ENCODE measurements around the gene SELENBP1.

DNA sequence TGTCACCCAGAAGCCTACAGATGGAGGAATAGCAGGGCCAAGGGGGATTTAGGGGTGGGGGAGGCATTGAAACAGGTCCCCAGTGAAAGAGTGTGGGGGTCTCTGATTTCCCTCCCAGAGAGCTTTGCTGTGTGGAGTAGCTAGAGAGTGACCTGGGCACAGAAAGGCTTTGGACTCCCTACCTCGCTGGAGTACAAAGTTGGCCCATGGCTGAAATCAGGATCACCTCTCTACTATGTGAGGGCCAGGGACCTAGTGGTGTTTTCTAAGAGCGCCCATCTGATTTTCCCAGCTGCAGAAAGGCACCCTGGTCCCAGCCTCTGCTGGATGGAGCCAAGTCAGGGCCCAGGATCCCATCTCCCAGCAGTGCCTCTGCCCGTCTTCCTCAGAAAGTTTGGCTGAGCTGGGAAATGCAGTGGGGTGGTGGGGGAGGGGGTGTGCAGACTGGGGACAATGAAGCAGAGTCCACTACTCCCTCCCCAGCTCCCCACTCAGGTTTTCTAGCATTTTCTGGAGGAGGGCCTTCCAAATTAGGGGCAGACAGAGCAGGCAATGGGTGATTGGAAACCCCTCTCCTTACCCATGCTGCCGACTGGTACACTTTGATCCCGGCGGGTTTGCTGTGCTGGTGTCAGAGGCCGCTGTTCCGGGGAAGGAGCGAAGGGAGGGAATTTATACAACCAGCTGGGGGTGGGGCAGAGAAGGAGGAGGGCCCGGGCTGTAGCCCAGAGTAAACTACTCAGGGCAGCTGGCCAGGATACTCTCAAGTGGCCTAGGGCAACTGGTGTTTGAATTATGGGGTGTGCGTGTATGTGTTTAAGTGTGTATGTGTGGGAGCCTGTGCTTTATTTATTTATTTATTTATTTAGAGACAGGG lies at the start of gene SELENBP1:
- TF ChIP-seq, protein P1, sequence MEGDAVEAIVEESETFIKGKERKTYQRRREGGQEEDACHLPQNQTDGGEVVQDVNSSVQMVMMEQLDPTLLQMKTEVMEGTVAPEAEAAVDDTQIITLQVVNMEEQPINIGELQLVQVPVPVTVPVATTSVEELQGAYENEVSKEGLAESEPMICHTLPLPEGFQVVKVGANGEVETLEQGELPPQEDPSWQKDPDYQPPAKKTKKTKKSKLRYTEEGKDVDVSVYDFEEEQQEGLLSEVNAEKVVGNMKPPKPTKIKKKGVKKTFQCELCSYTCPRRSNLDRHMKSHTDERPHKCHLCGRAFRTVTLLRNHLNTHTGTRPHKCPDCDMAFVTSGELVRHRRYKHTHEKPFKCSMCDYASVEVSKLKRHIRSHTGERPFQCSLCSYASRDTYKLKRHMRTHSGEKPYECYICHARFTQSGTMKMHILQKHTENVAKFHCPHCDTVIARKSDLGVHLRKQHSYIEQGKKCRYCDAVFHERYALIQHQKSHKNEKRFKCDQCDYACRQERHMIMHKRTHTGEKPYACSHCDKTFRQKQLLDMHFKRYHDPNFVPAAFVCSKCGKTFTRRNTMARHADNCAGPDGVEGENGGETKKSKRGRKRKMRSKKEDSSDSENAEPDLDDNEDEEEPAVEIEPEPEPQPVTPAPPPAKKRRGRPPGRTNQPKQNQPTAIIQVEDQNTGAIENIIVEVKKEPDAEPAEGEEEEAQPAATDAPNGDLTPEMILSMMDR (IDR thresholded peaks at IDR 0.05): no peak
- TF ChIP-seq EP300 (IDR thresholded peaks at IDR 0.05): no peak
- TF ChIP-seq POLR2A (IDR thresholded peaks at IDR 0.05): peak; percentile 58

Data from ovary (tissue), 3 donors.